AML-193 (cell line): ENCODE measurements around the gene CDKN1C.

Experiments used
- DNase-seq, 2 experiments: peaks; one replicate each; lab custom pipeline; 2025; lab: John Stamatoyannopoulos, UW

The CDKN1C gene

GRCh38 chr11:2869561-2870427 is 15.8 kb downstream of the CDKN1C start:
- no peak for DNase-seq

- no peak for DNase-seq
Measured at GRCh38 chr11:2869134-2869526, 16.4 kb downstream of the CDKN1C start.

DNA sequence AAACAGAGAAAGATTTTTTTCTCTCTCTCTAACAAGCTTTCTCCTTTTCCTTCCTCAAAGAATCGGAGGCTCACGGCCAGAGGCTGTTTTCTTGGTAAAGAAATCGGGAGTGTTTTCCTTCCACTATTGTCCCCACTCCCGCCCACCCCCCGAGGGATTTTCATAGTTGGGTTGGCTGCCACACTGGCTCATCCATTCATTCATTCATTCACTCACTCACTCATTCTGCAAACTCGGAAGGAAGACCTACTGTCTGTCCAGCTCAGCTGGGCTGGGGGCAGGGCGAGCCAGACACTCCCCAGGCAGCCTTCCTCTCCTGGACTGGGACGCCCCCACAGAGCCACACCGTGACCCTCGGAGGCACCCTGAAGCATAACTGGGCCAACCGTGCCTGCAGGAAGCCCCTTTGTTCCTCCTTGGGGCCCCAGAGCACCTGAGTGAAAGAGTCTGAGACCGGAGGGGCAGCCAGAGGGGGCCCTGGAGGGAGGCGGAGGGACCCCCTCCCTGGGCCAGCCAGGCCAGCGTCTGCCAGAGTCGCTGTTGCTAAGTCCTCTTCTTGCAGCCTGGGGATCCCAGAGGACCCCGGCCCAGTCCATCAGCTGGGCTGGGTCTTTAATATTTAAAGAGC is 17.0 kb downstream of the CDKN1C start:
- no peak for DNase-seq

DNA sequence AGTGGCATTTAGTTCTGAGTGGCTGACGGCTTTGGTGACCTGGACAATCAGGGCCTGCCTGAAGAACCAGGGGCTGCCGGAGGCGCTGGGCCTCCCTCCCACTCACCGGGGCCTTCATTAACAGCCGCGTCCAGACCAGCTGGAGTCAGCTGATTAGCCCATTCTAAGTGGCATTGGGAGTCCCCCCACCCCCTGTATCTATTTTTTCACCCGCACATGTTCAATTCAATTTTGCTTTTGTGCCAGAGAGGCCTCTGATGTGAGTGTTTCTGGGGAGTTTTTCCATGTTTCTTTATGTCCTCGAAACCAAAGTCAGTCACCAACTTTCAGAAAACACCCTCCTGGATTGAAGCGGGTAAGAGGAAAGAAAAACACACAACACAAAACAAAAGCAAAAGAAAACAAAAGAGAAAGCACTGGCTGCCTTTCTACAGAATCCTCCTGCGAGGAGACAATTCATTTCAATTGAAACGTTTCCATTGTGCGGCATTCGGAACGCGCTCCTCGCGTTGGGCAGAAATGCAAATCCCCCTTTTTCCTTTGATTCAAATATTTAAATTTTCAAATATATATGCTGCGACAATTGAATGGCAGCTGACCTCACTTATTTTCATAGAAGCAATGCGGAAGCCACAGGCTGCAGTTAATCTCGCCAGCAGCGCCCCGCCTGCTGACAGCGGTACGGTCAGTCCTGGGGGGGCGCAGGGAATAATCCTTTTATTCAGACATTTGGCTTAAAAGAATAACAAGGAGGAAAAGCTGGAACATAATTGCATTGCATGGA is 17.7 kb downstream of the CDKN1C start:
- DNase-seq: no peak

DNA sequence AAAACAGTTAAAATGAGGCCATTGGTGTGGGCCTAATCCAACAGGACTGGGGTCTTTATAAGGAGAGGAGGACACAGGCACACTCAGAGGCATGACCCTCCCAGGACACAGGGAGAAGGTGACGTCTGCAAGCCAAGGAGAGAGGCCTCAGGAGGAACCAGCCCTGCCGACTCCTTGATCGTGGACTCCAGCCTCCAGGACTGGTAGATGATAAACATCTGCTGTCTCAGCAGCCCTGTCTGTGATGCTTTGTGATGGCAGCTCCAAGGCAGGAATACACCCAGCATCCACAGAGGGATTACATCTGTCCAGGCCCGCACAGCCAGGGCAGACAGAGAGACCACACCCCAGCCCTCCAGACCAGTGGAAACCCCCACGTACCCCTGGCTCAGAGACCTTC is 18.4 kb downstream of the CDKN1C start:
- DNase-seq: no peak

DNA sequence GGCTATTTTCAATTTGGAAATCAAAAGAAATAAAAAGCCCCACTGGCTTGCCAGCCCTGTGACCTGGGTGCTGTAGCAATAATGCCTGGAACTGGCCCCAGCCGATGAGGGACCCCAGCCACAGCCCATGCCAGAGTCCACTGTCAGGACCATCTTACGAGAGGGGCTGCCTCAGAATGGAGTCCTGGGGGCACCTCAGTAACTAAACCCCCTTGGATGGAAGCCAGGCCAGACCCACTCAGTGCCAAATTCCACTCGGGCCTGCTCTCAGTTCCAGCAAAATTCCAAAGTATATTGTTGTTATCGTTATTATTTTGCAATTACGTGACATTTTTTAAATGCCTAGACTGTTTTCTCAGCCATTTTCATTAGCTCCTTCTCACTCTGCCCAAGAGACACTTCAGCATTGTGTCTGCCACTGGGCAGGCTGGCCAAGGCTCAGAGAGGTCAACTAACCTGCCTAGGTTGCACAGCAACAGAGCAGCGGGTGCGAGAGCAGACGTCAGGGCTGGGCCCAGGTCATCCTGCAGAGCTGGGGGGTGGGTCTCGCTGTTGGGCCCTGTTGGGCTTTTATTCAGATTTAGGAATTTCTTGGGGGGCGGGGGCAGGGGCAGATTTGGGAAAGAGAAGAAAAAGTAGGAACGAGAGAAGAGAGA is 19.5 kb downstream of the CDKN1C start:
- no peak for DNase-seq

GRCh38 chr11:2864901-2865300 is 20.7 kb downstream of the CDKN1C start:
- DNase-seq: no peak

DNA sequence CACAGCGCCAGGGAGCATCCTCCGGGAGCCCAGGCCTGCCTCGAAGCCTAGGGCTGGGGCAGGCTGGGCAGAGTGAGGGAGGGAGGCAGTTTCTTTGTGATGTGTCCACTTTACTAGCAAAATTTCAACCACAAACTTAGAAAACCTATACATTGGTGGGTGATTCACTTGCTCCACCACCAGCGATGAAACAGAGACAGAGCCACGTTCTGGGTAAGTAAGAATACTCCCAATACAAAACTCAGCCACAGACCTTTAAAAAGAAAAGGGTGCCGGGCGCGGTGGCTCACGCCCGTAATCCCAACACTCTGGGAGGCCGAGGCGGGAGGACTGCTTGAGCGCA is 22.3 kb downstream of the CDKN1C start:
- no peak for DNase-seq

- no peak for DNase-seq
Measured at GRCh38 chr11:2862395-2863275, 22.9 kb downstream of the CDKN1C start.

DNA sequence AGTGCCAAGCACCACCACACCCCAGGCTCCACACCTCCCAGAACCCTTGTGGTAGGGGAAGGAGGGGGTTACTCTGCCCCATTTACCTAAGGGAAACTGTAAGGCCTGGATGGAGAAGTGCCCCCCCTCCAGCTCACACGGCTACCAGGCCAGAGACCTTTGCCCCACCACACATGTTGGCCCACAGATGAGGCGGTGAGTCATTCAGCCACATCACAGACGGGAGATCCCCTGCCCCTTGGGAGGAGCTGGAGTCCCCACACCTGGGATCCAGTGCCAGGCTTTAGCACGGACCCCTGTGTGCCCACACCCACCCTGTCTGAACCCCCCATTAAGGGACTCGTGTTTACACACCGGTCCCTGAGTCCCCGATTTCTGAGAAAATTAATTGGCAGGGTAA is 24.9 kb downstream of the CDKN1C start:
- DNase-seq: no peak

- DNase-seq: no peak
Measured at GRCh38 chr11:2859699-2860037, 25.9 kb downstream of the CDKN1C start.

DNA sequence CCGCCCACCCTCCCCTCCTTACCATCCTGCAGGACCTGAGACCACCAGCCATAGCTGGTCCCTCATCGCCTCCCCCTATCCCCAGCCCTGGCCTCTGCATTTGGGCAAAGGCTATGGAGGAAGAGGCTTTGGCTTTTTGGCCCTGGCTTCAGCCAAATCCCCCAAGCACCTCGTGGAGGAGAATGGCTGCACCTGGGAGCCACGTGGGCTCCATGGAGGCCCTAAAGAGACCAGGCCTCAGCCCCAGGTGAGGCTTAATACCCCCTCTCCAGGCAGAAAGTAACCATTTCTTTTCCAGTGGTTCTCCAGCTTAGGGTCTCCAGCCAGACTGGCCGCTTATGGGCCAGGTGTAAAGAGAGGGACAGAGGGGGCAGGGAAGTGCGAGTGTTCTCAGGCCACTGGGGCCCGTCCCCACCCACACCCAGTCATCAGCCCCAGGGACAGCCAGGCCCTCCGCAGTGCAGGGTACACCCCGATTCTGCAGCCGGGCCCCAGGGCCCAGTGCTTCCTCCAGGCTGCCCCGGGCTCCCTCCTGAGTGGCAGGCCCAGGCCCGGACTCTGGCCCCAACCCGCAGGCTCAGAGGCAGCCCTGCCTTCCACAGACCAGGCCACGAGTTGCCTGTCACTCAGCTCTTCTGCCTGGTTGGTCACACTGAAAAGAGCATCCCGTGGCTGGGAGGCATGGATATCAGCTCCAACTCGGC is 26.4 kb downstream of the CDKN1C start:
- no peak for DNase-seq

GRCh38 chr11:2857918-2858317 is 27.7 kb downstream of the CDKN1C start:
- DNase-seq: no peak

- DNase-seq: no peak
Measured at GRCh38 chr11:2857276-2857675, 28.3 kb downstream of the CDKN1C start.

DNA sequence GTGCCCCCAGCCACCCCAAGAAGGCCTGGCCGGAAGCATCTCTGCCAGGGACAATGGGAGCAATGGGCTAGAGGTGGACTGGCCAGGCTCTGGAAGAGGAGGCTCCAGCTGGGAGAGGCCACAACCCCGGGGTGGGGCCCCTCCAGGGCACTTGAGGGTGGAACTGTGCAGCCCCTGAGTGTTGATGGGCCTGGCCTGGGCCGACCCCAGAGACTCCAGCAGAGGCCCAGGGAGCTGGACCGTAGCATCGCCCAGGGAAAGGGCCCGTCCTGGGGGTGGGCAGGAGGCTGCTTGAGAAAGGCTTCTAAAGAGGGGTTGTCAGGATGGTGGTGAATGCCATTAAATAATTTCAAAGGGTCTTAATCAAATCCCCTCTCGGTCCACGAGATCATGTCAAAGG is 30.4 kb downstream of the CDKN1C start:
- DNase-seq: no peak

DNA sequence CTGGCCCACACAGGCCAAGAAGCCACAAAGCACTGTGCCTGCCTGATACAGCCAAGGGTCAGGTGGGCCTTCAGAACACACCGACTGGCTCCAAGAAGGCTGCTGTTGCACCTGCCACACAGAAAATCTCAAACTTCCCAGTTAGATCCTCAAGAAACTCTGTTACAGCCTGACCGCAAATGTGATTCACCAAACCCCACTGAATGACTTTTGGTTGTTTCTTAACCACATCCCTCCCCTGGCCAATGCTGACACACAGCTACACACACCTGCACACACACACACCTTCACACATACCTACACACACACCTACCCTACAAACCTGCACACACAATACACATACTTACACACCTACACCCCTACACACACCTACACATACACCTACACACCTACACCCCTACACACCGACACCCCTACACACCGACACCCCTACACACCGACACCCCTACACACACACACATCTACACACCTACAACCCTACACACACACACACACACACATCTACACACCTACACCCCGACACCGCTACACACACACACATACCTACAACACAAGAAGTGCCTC is 31.5 kb downstream of the CDKN1C start:
- no peak for DNase-seq

DNA sequence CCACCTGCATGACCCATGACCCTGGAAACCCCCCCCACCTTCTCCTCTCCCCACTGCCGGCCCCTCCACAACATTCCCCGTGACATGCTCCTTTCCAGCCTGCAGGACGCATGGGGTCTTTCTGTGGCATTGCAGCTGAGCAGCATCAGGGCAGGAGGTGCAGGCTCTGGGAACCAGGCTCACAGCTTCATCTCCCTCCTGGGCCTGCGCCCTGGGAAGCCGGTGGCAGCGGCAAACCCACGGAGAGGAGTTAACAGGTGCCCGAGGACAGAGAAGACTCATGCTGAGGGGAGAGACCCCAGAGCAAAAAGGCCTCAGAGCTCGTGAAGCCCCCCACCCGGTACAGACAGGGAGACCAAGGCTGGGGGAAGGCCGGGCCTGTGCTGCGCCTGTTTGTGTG is 32.2 kb downstream of the CDKN1C start:
- DNase-seq: no peak

GRCh38 chr11:2849994-2850770 is 35.4 kb downstream of the CDKN1C start:
- DNase-seq: no peak

GRCh38 chr11:2848497-2848896 is 37.1 kb downstream of the CDKN1C start:
- DNase-seq: no peak

DNA sequence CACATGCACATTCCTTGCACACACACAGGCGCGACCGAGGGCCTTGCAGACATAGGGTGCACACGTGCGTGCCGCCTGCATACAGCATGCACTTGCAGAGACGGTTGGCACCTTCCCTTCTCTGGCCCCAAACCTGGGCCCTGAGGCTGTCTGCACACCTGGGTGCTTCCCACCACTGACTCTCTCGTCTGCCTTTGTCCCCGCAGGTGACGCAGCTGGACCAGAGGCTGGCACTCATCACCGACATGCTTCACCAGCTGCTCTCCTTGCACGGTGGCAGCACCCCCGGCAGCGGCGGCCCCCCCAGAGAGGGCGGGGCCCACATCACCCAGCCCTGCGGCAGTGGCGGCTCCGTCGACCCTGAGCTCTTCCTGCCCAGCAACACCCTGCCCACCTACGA is 38.0 kb downstream of the CDKN1C start:
- no peak for DNase-seq
